Prostate gland (tissue), 2 donors: ENCODE measurements around the gene BIRC2. TPM values are rescaled to one million over a fixed set of nuclear protein-coding genes. Genes with fewer than 3 reads are reported as not detected.

Source experiments
- DNase-seq: peaks from one replicate; pipeline ENCODE4 v3.0.0-alpha.2; 2019; ENCODE audit warnings: low spot score
- H3K27ac ChIP-seq, 2 donors: fragments of 200-600 bp; sonication (generic); 2 replicates each; pipeline ENCODE4 v1.5.1; 2017 to 2019
- H3K27me3 ChIP-seq: fragments of 200-600 bp; sonication (generic); replicated peaks from 2 replicates; pipeline ENCODE4 v1.5.1; 2019; ENCODE audit not compliant: insufficient read depth
- H3K36me3 ChIP-seq, 2 donors: fragments of 200-600 bp; sonication (generic); 1 replicate in 1 of 2; 2 replicates in 1 of 2; pipeline versions ENCODE4 v1.5.1 to v1.8.1; 2017 to 2019
- H3K4me1 ChIP-seq: fragments of 200-600 bp; sonication (generic); replicated peaks from 2 replicates; pipeline ENCODE4 v1.5.1; 2019
- H3K4me3 ChIP-seq, 2 donors: fragments of 200-600 bp; sonication (generic); 2 replicates each; pipeline ENCODE4 v1.5.1; 2017 to 2019
- H3K9me3 ChIP-seq: fragments of 200-600 bp; sonication (generic); 2 replicates; pipeline ENCODE4 v1.5.1; 2017
- POLR2A ChIP-seq: fragments of 450-650 bp; IDR thresholded peaks from one replicate; pipeline ENCODE4 v1.6.1; 2016; ENCODE audit warnings: antibody characterized with exemption, mild to moderate bottlenecking
- POLR2AphosphoS5 ChIP-seq: sonication (generic); formaldehyde crosslinking; IDR thresholded peaks from one replicate; pipeline ENCODE4 v1.6.1; 2017; ENCODE audit warnings: antibody characterized with exemption
- WGBS: methylation state at CpG from one replicate; pipeline ENCODE4 v1.1.5; 2018; 5-methylcytosine and 5-hydroxymethylcytosine counted together
- intact Hi-C: fragments of 100-400 bp; cut with DNase I; formaldehyde crosslinking; loops from one replicate; pipeline ENCODE4 v1.14.2; 2022
- small RNA-seq, 2 donors: library from RNA; depleted of rRNA; stranded (forward); fragments of <200 nt; gene quantifications; one replicate each; pipeline ENCODE3, GENCODE V24; 2016
- total RNA-seq, 2 donors: library from RNA; depleted of rRNA; stranded (reverse); fragments of >200 nt; gene quantifications; one replicate each; pipeline ENCODE4 v1.1.0, GENCODE V29; 2016
- TF ChIP-seq, protein P1 (sequence below), 4 experiments: fragments of 200-600 bp in 2 of 4; fragments of 450-650 bp in 2 of 4; sonication (generic) in 2 of 4; IDR thresholded peaks; 1 replicate in 3 of 4; 2 replicates in 1 of 4; pipeline ENCODE4 v1.5.1; 2016 to 2019; ENCODE audit warnings: antibody characterized with exemption in 4 of 4, mild to moderate bottlenecking in 2 of 4, moderate library complexity in 2 of 4

BIRC2 gene
- total RNA-seq, 2 donors from 2014 or later = 48.7 to 54.5 TPM

- TF ChIP-seq POLR2A = no peak
- TF ChIP-seq, protein P1, sequence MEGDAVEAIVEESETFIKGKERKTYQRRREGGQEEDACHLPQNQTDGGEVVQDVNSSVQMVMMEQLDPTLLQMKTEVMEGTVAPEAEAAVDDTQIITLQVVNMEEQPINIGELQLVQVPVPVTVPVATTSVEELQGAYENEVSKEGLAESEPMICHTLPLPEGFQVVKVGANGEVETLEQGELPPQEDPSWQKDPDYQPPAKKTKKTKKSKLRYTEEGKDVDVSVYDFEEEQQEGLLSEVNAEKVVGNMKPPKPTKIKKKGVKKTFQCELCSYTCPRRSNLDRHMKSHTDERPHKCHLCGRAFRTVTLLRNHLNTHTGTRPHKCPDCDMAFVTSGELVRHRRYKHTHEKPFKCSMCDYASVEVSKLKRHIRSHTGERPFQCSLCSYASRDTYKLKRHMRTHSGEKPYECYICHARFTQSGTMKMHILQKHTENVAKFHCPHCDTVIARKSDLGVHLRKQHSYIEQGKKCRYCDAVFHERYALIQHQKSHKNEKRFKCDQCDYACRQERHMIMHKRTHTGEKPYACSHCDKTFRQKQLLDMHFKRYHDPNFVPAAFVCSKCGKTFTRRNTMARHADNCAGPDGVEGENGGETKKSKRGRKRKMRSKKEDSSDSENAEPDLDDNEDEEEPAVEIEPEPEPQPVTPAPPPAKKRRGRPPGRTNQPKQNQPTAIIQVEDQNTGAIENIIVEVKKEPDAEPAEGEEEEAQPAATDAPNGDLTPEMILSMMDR (IDR thresholded peaks at IDR 0.05) = no peak
- no peak for TF ChIP-seq POLR2AphosphoS5
- Histone ChIP-seq H3K36me3 (no peaks in the 10 kb centered on the region), H3K9me3 (no peaks in the 10 kb centered on the region), H3K27me3 (no peaks in the 10 kb centered on the region), H3K4me1 (peaks cover 6% of the 10 kb centered on the region), H3K27ac (no peak overlapping the region), H3K4me3 (no peak overlapping the region)
- intact Hi-C loops = no loop called here
- no peak for DNase-seq
These were observed 79.6 kb downstream of the BIRC2 start for GRCh38 chr11:102426570-102426969.

- H3K9me3 ChIP-seq = no peaks in the 10 kb centered on the region
- no peak overlapping the region for H3K27ac ChIP-seq
- peaks cover 6% of the 10 kb centered on the region for H3K4me1 ChIP-seq
- WGBS = 0% methylated on average over 1 of the region's 1 CpG
- H3K36me3 ChIP-seq = no peaks in the 10 kb centered on the region
- intact Hi-C loops = no loop called here
- no peaks in the 10 kb centered on the region for H3K27me3 ChIP-seq
- no peak overlapping the region for H3K4me3 ChIP-seq
- no peak for DNase-seq
- TF ChIP-seq, protein P1 (IDR thresholded peaks at IDR 0.05) = no peak
- TF ChIP-seq POLR2AphosphoS5 (no peak), POLR2A (no peak)
These were observed 80.1 kb downstream of the BIRC2 start for GRCh38 chr11:102427068-102427467.

Small RNA genes lying within 50 kb of the gene (small RNA-seq; reads per million reads assigned to genes)
- 0 reads per million in 2 donors for gene AP000942.3
- 0 reads per million in 2 donors for gene AP000942.4
- 0 reads per million in 2 donors for gene RNU6-952P

Other genes with a start within 250 kb of the BIRC2 start
- gene YAP1, start 236.8 kb upstream of the BIRC2 start, total RNA-seq = 100 to 1,000 TPM; 137 to 210 TPM
- gene BIRC3, start 29.7 kb upstream of the BIRC2 start, total RNA-seq = 1 to 10 TPM; 5.2 to 9.2 TPM
- gene TMEM123, start 105.6 kb downstream of the BIRC2 start, total RNA-seq = 100 to 1,000 TPM; 205 to 227 TPM
- gene MMP7, start 183.5 kb downstream of the BIRC2 start, total RNA-seq = 100 to 1,000 TPM; 115 to 171 TPM